K562 (cell line): ENCODE measurements around the gene SUCO.

Source experiments
- NRF1 ChIP-seq, 2 experiments: fragments of 450-650 bp; IDR thresholded peaks in 1 of 2; conservative IDR thresholded peaks in 1 of 2; 2 replicates each; pipeline ENCODE4 v1.6.1; 2014; ENCODE audit warnings: mild to moderate bottlenecking in 2 of 2
- POLR2A ChIP-seq: fragments of 450-650 bp; conservative IDR thresholded peaks from 2 replicates; pipeline ENCODE4 v1.6.1; 2016
- ZNF507 ChIP-seq: conservative IDR thresholded peaks from 2 replicates; pipeline ENCODE4 v1.6.1; 2017; ENCODE audit warnings: missing genetic modification characterization, missing compliant biosample characterization

GRCh38 chr1:172613294-172613693 lies 80.3 kb downstream of the SUCO start:
- TF ChIP-seq NRF1 (conservative IDR thresholded peaks at IDR 0.05 in 1 of 2, IDR thresholded peaks at IDR 0.05 in 1 of 2) (no peak), ZNF507 (tag) (no peak), POLR2A (no peak)
